GM18907 (cell line): ENCODE results near the gene TMEM184C.
A peak's percentile ranks its signal among the peaks of the same experiment; 100 is the strongest.

ENCODE experiments used
- ATAC-seq: cut with Tn5 transposase; IDR thresholded peaks from one replicate; pipeline ENCODE4 v1.9.1; 2021; ENCODE audit warnings: mild to moderate bottlenecking, moderate library complexity; ENCODE audit not compliant: unreplicated experiment

TMEM184C gene

DNA sequence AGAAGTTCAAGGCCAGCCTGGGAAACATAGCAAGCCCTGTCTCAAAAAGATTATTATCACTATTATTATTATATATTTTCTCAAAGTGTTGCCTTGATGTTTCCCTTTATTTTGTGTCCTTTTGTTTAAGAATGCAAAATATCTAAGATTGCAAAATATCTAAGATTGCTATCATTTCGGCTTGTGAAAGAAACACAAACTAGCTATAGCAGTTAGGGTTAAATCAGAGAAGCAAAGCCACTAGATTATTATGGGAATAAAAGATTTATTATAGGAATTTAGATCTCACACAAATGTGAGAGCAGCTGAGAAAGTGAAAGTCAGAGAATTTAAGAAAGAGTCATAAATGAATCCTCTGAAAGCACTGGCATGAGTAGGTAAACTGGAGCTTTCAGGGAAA is 18.0 kb upstream of the TMEM184C start:
- ATAC-seq: no peak

- ATAC-seq: no peak
Observed at GRCh38 chr4:147599769-147600168, 17.4 kb upstream of the TMEM184C start.

GRCh38 chr4:147605499-147605898 is 11.7 kb upstream of the TMEM184C start:
- no peak for ATAC-seq

GRCh38 chr4:147607471-147607870 is 9.7 kb upstream of the TMEM184C start:
- no peak for ATAC-seq

- no peak for ATAC-seq
Observed at GRCh38 chr4:147610686-147611085, 6.5 kb upstream of the TMEM184C start.

- peak; percentile 21 for ATAC-seq
Observed at GRCh38 chr4:147616849-147617172, 386 bp upstream of the TMEM184C start.

- peak; percentile 19 for ATAC-seq
Observed at GRCh38 chr4:147617841-147618691, 869 bp downstream of the TMEM184C start.

DNA sequence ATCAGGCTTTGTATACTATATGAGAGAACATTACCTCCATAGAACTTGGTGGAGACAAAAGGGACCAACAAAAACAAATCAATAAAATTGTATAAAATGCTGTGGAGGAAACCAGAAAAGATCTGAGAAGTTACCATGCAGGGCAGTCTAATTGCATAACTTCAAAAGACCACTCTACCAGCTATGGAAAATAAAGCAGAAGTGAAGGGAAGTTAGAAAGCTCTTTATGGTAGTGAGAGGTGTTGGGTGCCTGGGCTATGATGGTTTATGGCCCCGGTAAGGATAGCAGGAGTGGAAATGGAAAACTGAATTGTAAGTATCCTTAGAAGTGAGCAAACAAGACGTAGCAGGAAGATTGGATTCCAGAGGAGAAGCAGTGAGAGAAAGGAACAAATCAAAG is 3.1 kb downstream of the TMEM184C start:
- no peak for ATAC-seq

GRCh38 chr4:147625733-147626132 is 8.5 kb downstream of the TMEM184C start:
- ATAC-seq: no peak

DNA sequence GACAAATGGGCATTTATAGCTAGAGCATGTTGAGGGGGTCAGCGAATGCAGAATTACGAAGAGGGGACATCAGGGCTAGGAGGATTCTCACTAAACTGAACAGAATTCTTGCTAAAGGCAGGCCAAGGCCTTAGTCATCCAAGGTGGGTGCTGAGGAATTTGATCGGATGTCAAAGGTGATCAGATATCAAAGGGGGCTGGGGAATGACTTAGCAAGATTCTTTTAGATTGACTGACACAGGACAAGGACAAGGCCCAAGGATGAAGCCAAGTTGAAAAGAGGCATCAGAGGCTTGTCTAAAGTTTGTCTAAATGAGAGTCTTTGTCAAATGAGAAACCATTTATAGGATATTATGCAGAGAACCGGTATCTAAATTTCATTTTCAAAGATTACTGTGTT is 9.7 kb downstream of the TMEM184C start:
- ATAC-seq: no peak

GRCh38 chr4:147628415-147628814 is 11.2 kb downstream of the TMEM184C start:
- ATAC-seq: no peak

- ATAC-seq: no peak
Observed at GRCh38 chr4:147629783-147630730, 12.9 kb downstream of the TMEM184C start.

DNA sequence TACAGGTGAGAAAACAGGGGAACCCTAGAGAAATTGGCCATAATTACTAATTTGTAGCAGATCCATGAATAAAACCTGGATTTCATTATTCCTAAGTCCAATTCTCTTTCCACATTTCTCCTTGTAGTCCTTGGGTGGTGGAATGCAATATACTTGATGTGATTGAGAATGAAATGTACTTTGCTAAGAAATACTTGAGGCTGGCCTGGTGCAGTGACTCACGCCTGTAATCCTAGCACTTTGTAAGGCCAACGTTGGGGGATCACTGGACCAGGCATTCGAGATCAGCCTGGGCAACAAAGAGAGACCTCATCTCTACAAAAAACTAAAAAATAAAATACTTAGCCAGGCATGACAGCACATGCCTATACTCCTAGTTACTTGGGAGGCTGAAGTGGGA is 15.9 kb downstream of the TMEM184C start:
- no peak for ATAC-seq

DNA sequence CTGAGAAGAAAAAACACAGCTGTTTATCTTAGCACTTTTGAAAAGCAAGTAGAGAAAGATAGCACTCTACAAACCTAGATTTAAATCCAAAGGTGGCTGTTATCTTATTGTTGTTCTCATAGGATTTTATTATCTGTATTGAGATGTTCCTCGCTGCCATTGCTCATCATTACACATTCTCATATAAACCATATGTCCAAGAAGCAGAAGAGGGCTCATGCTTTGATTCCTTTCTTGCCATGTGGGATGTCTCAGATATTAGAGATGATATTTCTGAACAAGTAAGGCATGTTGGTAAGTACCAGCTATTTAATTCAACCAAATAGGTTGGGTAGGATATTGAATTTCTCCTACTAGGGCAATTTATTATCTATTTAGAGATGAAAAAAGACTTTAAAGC is 16.4 kb downstream of the TMEM184C start:
- ATAC-seq: no peak

DNA sequence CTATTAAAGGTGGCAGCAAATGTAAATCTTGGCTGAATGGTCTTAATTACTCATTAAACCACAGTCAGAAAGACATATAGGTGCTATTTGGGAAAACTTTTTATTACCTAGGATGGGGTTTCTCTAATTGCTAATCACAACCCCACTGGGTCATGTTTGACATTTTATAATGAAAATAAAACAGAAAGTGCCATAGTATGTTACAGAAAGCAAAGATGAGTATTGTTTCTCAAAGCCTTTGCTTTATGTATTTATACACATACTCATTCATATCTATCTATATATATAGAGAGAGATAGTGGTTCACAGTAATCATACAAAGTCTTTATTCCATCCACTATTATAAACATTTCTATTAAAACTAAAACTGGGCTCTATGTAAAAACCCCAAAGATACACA is 18.2 kb downstream of the TMEM184C start:
- no peak for ATAC-seq

GRCh38 chr4:147638365-147638764 is 21.2 kb downstream of the TMEM184C start:
- ATAC-seq: no peak

DNA sequence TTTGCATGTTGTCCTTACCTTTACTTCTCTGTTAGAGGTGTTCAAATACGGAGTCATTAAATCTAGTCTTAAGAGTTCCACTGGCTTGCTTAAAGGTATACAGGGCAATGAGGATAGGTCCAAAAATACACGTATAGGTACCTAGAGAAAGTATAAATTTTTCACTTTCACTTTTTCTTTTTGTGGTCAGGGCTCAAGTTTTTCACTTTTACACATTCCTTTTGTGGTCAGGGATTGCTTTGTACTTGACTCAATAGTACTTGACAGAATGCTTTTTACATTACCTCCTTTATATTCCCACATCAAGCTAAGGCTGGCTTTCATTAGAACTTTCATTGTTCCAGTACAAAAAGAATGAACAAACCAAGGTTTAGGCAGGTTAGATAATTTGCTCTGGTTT is 21.7 kb downstream of the TMEM184C start:
- peak; percentile 58 for ATAC-seq

- ATAC-seq: no peak
Observed at GRCh38 chr4:147639388-147639787, 22.2 kb downstream of the TMEM184C start.

DNA sequence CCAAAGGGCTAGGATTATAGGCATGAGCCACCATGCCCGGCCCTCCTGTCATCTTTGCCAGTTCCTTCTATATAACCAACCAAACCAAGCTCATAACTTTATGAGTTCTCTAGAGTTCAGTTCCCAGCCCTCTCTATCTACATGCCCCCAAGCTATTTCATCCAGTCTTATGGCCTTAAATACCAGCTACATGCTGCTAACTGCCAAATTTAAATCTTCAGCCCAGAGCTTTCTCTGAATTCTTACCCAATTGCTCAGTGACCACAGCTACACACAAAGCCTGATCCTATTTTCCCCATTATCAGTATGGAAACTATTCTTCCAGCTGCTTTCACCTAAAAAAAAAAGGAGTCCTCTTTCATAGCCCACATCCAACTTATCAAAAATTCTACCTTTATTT is 23.1 kb downstream of the TMEM184C start:
- no peak for ATAC-seq

GRCh38 chr4:147643616-147644015 is 26.4 kb downstream of the TMEM184C start:
- ATAC-seq: no peak

DNA sequence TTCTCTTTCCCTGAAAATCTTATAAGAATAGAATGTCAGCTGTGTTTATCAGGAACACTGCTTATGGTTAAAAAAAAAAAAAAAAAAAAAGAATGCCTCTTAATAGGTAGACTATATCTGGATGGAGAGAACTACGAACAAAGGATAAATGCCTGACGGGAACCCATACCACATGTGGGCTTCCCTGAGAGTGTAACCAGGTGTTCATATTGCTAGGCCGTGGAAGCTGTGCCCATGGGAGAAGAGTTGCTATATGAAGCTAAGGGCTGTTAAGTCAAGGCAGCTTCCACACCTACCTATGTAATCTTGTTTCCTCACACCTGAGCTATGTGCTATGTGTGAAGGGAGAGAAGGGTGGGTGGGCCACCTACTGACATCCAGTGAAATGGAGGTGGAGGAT is 27.3 kb downstream of the TMEM184C start:
- ATAC-seq: no peak

DNA sequence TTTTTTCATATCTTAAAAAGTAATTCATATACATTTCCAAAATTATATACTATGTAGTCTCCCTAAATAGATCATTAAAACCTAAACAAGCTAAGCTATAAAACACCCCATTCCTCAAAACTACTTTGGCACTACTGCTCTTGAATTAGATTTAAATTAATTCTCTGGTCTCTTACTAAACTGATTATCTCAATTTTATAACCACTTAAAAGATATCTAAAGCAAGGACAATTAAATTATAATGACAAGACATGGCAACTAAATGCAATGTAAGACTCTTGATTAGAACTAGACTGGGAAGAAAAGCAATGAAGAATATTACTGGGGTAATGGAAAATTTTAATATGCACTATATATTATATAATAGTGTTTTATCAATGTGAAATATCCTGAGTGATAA is 27.9 kb downstream of the TMEM184C start:
- ATAC-seq: no peak
